HCT116 (cell line): ENCODE results near the gene CACNB1. TPM values are rescaled to one million over a fixed set of nuclear protein-coding genes. Genes with fewer than 3 reads are reported as not detected.

Source experiments
- ATAC-seq: fragments of 200-7000 bp; cut with Tn5 transposase; 2 replicates; pipeline ENCODE4 v1.9.1; 2020; ENCODE audit warnings: mild to moderate bottlenecking, moderate library complexity
- BruUV-seq: library from RNA; stranded (reverse); fragments of 400-500 nt; replicated peaks from 2 replicates; lab custom pipeline; 2021; lab: Mats Ljungman, UMichigan
- CTCF ChIA-PET: fragments of 300-600 bp; sonication (Branson Sonifier 250); formaldehyde crosslinking; loops from one replicate; lab custom pipeline; 2021; ENCODE audit warnings: antibody characterized with exemption; lab: Charles Lee
- POLR2A ChIA-PET: fragments of 300-600, 350-600 bp; sonication (Branson Sonifier 250); formaldehyde crosslinking; loops from one replicate; lab custom pipeline; 2021; ENCODE audit warnings: antibody characterized with exemption; lab: Charles Lee
- RAD21 ChIA-PET, 2 experiments: fragments of 300-600 bp; sonication (Branson Sonifier 250); formaldehyde crosslinking; loops; one replicate each; lab custom pipeline; 2023; ENCODE audit warnings: low total read pairs in 2 of 2; ENCODE audit not compliant: uncharacterized antibody in 2 of 2, unreplicated experiment in 2 of 2, low non-redundant PET in 1 of 2; lab: Charles Lee
- DNase-seq: peaks from one replicate; pipeline ENCODE4 v3.0.0-alpha.2; 2010; ENCODE audit warnings: low read depth, low spot score
- H2AFZ ChIP-seq: fragments of 200-600 bp; shearing (Covaris generic), sonication (generic); 2 replicates; pipeline ENCODE4 v1.6.1; 2017; ENCODE audit warnings: low read depth, mixed run types, mixed read lengths, antibody characterized with exemption, low read length; ENCODE audit not compliant: poor library complexity, severe bottlenecking
- H3K27ac ChIP-seq: 2 replicates; pipeline ENCODE4 v1.5.1; 2012; ENCODE audit warnings: low read depth, low read length
- H3K27me3 ChIP-seq: fragments of 200-600 bp; sonication (generic); 2 replicates; pipeline ENCODE4 v1.6.1; 2016; ENCODE audit warnings: mixed run types, low read length, mixed read lengths; ENCODE audit not compliant: insufficient read depth
- H3K36me3 ChIP-seq, 2 experiments: fragments of 200-500 bp in 1 of 2; fragments of 200-600 bp in 1 of 2; sonication (Bioruptor generic) in 1 of 2; sonication (generic) in 1 of 2; 2 replicates each; pipeline versions ENCODE4 v1.5.1 to v1.6.1; 2014 to 2016; ENCODE audit warnings: low read length in 2 of 2, inconsistent platforms in 1 of 2, mixed read lengths in 1 of 2, mixed run types in 1 of 2; ENCODE audit not compliant: insufficient read depth in 2 of 2, control insufficient read depth in 1 of 2
- H3K4me1 ChIP-seq, 2 experiments: fragments of 200-600 bp in 1 of 2; sonication (generic) in 1 of 2; 2 replicates each; pipeline versions ENCODE4 v1.5.1 to v1.6.1; 2012 to 2017; ENCODE audit warnings: low read length in 2 of 2, inconsistent platforms in 1 of 2, mild to moderate bottlenecking in 1 of 2, mixed read lengths in 1 of 2, mixed run types in 1 of 2, moderate library complexity in 1 of 2; ENCODE audit not compliant: insufficient read depth in 2 of 2, control insufficient read depth in 1 of 2
- H3K4me2 ChIP-seq: fragments of 200-600 bp; sonication (generic); 2 replicates; pipeline ENCODE4 v1.6.1; 2017; ENCODE audit warnings: mixed run types, low read length, mixed read lengths
- H3K4me3 ChIP-seq, 2 experiments: fragments of 200-600 bp in 1 of 2; sonication (generic) in 1 of 2; replicated peaks in 1 of 2; 2 replicates each; pipeline ENCODE4 v1.5.1; 2011 to 2016; ENCODE audit warnings: low read length in 2 of 2, control low read depth in 1 of 2, low read depth in 1 of 2, mild to moderate bottlenecking in 1 of 2, mixed read lengths in 1 of 2, mixed run types in 1 of 2
- H3K79me2 ChIP-seq: fragments of 200-600 bp; sonication (generic); 2 replicates; pipeline ENCODE4 v1.6.1; 2017; ENCODE audit warnings: mild to moderate bottlenecking, mixed run types, low read length, moderate library complexity, mixed read lengths; ENCODE audit not compliant: insufficient read depth
- H3K9ac ChIP-seq: fragments of 200-600 bp; sonication (generic); 2 replicates; pipeline ENCODE4 v1.6.1; 2016; ENCODE audit warnings: low read length, mixed read lengths
- H3K9me2 ChIP-seq: fragments of 200-600 bp; sonication (generic), shearing (Covaris generic); 2 replicates; pipeline ENCODE4 v1.6.1; 2017; ENCODE audit warnings: mixed run types, mild to moderate bottlenecking, moderate library complexity; ENCODE audit not compliant: insufficient read depth
- H3K9me3 ChIP-seq, 2 experiments: fragments of 200-500 bp in 1 of 2; fragments of 200-600 bp in 1 of 2; sonication (Bioruptor generic) in 1 of 2; sonication (generic) in 1 of 2; 2 replicates each; pipeline ENCODE4 v1.6.1; 2014 to 2017; ENCODE audit warnings: low read length in 2 of 2, mixed read lengths in 2 of 2, inconsistent platforms in 1 of 2, low read depth in 1 of 2, mild to moderate bottlenecking in 1 of 2, mixed run types in 1 of 2, moderate library complexity in 1 of 2; ENCODE audit not compliant: control insufficient read depth in 1 of 2, insufficient read depth in 1 of 2
- H4K20me1 ChIP-seq: fragments of 200-600 bp; sonication (generic), shearing (Covaris generic); 2 replicates; pipeline ENCODE4 v1.6.1; 2017; ENCODE audit warnings: mixed run types, mild to moderate bottlenecking, moderate library complexity; ENCODE audit not compliant: insufficient read depth
- CTCF ChIP-seq, 3 experiments: fragments of 200-600 bp in 1 of 3; sonication (generic) in 1 of 3; IDR thresholded peaks in 2 of 3; conservative IDR thresholded peaks in 1 of 3; 2 replicates each; pipeline ENCODE4 v1.5.1; 2012 to 2017; ENCODE audit warnings: low read depth in 2 of 3, low read length in 2 of 3, antibody characterized with exemption in 1 of 3, borderline replicate concordance in 1 of 3, control low read depth in 1 of 3, mild to moderate bottlenecking in 1 of 3, mixed read lengths in 1 of 3, mixed run types in 1 of 3, moderate library complexity in 1 of 3; ENCODE audit not compliant: insufficient read depth in 1 of 3
- EZH2phosphoT487 ChIP-seq: fragments of 200-600 bp; IDR thresholded peaks from 2 replicates; pipeline ENCODE4 v1.6.1; 2018; ENCODE audit warnings: antibody characterized with exemption, borderline replicate concordance
- RAD21 ChIP-seq: IDR thresholded peaks from 2 replicates; pipeline ENCODE4 v1.6.1; 2012; ENCODE audit warnings: low read depth, mild to moderate bottlenecking
- REST ChIP-seq: IDR thresholded peaks from 2 replicates; pipeline ENCODE4 v1.6.1; 2012; ENCODE audit warnings: low read depth
- intact Hi-C: fragments of 100-400 bp; cut with micrococcal nuclease; formaldehyde crosslinking; loops from 2 replicates; pipeline ENCODE4 v1.10.0; 2022
- total RNA-seq: library from RNA; stranded (reverse); gene quantifications from one replicate; pipeline ENCODE4 v1.2.1, GENCODE V29; 2021; ENCODE audit not compliant: unreplicated experiment

The CACNB1 gene
- total RNA-seq, 1 experiment from 2014 or later, result 13.0 TPM

GRCh38 chr17:39244600-39245570 is 47.4 kb upstream of the CACNB1 start:
- ChIA-PET CTCF (interaction anchor here (0.5 to 3.1 kb wide), 22 partner anchors 8 to 651 kb away, joined by 3 to 105 read pairs (median 6); partner anchors contain the start of genes LASP1 and RPL19), POLR2A (interaction anchor here (1.3 to 2.9 kb wide), 2 partner anchors 38 to 45 kb away, joined by 6 to 13 read pairs; partner anchors contain the start of gene RPL19), RAD21 (interaction anchor here (1.2 to 2.4 kb wide), 5 partner anchors 13 to 92 kb away, joined by 3 to 20 read pairs (median 5); no protein-coding TSS in a partner anchor)
- Histone ChIP-seq H3K4me1 (peaks cover under 1 to 13% of the 10 kb centered on the region in 2 experiments; a peak in 3 of 4 replicates), H4K20me1 (no peaks in the 10 kb centered on the region), H2AFZ (peak overlapping the region; percentile 96), H3K27me3 (no peaks in the 10 kb centered on the region), H3K4me3 (no peak overlapping the region), H3K9ac (no peak overlapping the region), H3K9me2 (no peaks in the 10 kb centered on the region), H3K4me2 (no peak overlapping the region), H3K27ac (no peak overlapping the region), H3K9me3 (no peaks in the 10 kb centered on the region), H3K36me3 (no peaks in the 10 kb centered on the region), H3K79me2 (no peaks in the 10 kb centered on the region)
- TF ChIP-seq EZH2phosphoT487 (no peak), RAD21 (peak; percentile 95), CTCF (IDR thresholded peaks at IDR 0.05 in 2 of 3, conservative IDR thresholded peaks at IDR 0.05 in 1 of 3; ENCODE audit: borderline replicate concordance in 1 of 3, insufficient read depth in 1 of 3, low read depth in 2 of 3, low read length in 2 of 3) (peak; percentile 91 to 96 (median 95)), REST (no peak)
- no TSS peak for BruUV-seq
- intact Hi-C loops, result loop anchor here (1.0 kb wide), 2 partner anchors 38 to 262 kb away; no protein-coding TSS in a partner anchor
- DNase-seq (peak; percentile 80), ATAC-seq (peak; percentile 95)
